Loucy (cell line): Measurements from ENCODE around the gene OR10A4.

Source experiments
- H2AFZ ChIP-seq: fragments of 200-600 bp; sonication (generic); 2 replicates; pipeline ENCODE4 v1.6.0; 2016; ENCODE audit warnings: antibody characterized with exemption, mild to moderate bottlenecking, low read length, moderate library complexity
- H3F3A ChIP-seq: fragments of 200-600 bp; 2 replicates; pipeline ENCODE4 v1.6.0; 2016; ENCODE audit warnings: antibody characterized with exemption, low read depth, mild to moderate bottlenecking
- H3K27me3 ChIP-seq: fragments of 200-600 bp; sonication (generic); 2 replicates; pipeline ENCODE4 v1.6.1; 2014; ENCODE audit warnings: low read length, mild to moderate bottlenecking; ENCODE audit not compliant: insufficient read depth, poor library complexity, severe bottlenecking
- H3K36me3 ChIP-seq: fragments of 200-600 bp; sonication (generic); 2 replicates; pipeline ENCODE4 v1.6.1; 2016; ENCODE audit warnings: low read length; ENCODE audit not compliant: insufficient read depth
- H3K4me1 ChIP-seq: fragments of 200-600 bp; sonication (generic); 2 replicates; pipeline ENCODE4 v1.5.1; 2014; ENCODE audit warnings: low read length, mild to moderate bottlenecking; ENCODE audit not compliant: insufficient read depth, poor library complexity, severe bottlenecking
- H3K4me2 ChIP-seq: fragments of 200-600 bp; sonication (generic); 2 replicates; pipeline ENCODE4 v1.6.0; 2014; ENCODE audit warnings: antibody characterized with exemption, low read length, low read depth, mild to moderate bottlenecking; ENCODE audit not compliant: poor library complexity, severe bottlenecking
- H3K4me3 ChIP-seq: fragments of 200-600 bp; sonication (generic); 2 replicates; pipeline ENCODE4 v1.5.1; 2014; ENCODE audit warnings: low read length, mild to moderate bottlenecking, mixed read lengths; ENCODE audit not compliant: poor library complexity, severe bottlenecking
- H3K79me2 ChIP-seq: fragments of 200-600 bp; sonication (generic); 2 replicates; pipeline ENCODE4 v1.6.1; 2014; ENCODE audit warnings: low read length; ENCODE audit not compliant: insufficient read depth
- H3K9ac ChIP-seq: fragments of 200-600 bp; sonication (generic); 2 replicates; pipeline ENCODE4 v1.6.0; 2014; ENCODE audit warnings: mild to moderate bottlenecking, low read depth, low read length, moderate library complexity; ENCODE audit not compliant: poor library complexity, severe bottlenecking
- H3K9me2 ChIP-seq: fragments of 200-600 bp; sonication (generic); replicated peaks from 2 replicates; pipeline ENCODE4 v1.6.1; 2016; ENCODE audit warnings: low read depth, low read length, mixed read lengths
- H3K9me3 ChIP-seq: fragments of 200-600 bp; sonication (generic); 2 replicates; pipeline ENCODE4 v1.6.1; 2014; ENCODE audit warnings: mild to moderate bottlenecking, antibody characterized with exemption, low read length, low read depth; ENCODE audit not compliant: insufficient read depth
- H4K20me1 ChIP-seq: fragments of 200-600 bp; sonication (generic); 2 replicates; pipeline ENCODE4 v1.6.0; 2014; ENCODE audit warnings: antibody characterized with exemption, low read length, mild to moderate bottlenecking; ENCODE audit not compliant: insufficient read depth, poor library complexity, severe bottlenecking
- CTCF ChIP-seq: fragments of 200-600 bp; sonication (generic); conservative IDR thresholded peaks from 2 replicates; pipeline ENCODE4 v1.5.1; 2014; ENCODE audit warnings: mild to moderate bottlenecking, antibody characterized with exemption, low read length
- EZH2phosphoT487 ChIP-seq: fragments of 200-600 bp; IDR thresholded peaks from 2 replicates; pipeline ENCODE4 v1.6.1; 2018; ENCODE audit warnings: antibody characterized with exemption, mild to moderate bottlenecking, moderate library complexity, borderline replicate concordance

The OR10A4 gene

GRCh38 chr11:6889835-6890234 is 13.4 kb downstream of the OR10A4 start:
- Histone ChIP-seq H3K4me3 (no peak overlapping the region), H3K4me2 (no peak overlapping the region), H3F3A (no peaks in the 10 kb centered on the region), H3K36me3 (no peaks in the 10 kb centered on the region), H3K9ac (no peak overlapping the region), H3K9me3 (no peaks in the 10 kb centered on the region), H2AFZ (no peak overlapping the region), H3K27me3 (no peaks in the 10 kb centered on the region), H3K4me1 (no peaks in the 10 kb centered on the region), H3K79me2 (no peaks in the 10 kb centered on the region), H3K9me2 (no peaks in the 10 kb centered on the region), H4K20me1 (no peaks in the 10 kb centered on the region)
- TF ChIP-seq EZH2phosphoT487 (no peak), CTCF (no peak)

GRCh38 chr11:6892400-6892799 is 16.0 kb downstream of the OR10A4 start, which contains the start of gene OR2D2:
Gene OR2D2, minus strand, starts transcription at chr11:6892500. Its CDS starts 0 bp downstream, at chr11:6892500.
- TF ChIP-seq CTCF: no peak
- no peak for TF ChIP-seq EZH2phosphoT487
- no peaks in the 10 kb centered on the region for H3K79me2 ChIP-seq
- no peak within 1 kb of the TSS for H3K9ac ChIP-seq
- H3K9me3 ChIP-seq: no peaks in the 10 kb centered on the region
- no peak within 1 kb of the TSS for H3K4me3 ChIP-seq
- no peaks in the 10 kb centered on the region for H3K36me3 ChIP-seq
- H2AFZ ChIP-seq: no peak within 1 kb of the TSS
- no peaks in the 10 kb centered on the region for H3F3A ChIP-seq
- no peaks in the 10 kb centered on the region for H3K9me2 ChIP-seq
- H3K4me1 ChIP-seq: no peaks in the 10 kb centered on the region
- no peaks in the 10 kb centered on the region for H4K20me1 ChIP-seq
- no peak within 1 kb of the TSS for H3K4me2 ChIP-seq
- no peaks in the 10 kb centered on the region for H3K27me3 ChIP-seq

- Histone ChIP-seq H3K9ac (no peak overlapping the region), H3K4me1 (no peaks in the 10 kb centered on the region), H3K4me2 (no peak overlapping the region), H4K20me1 (no peaks in the 10 kb centered on the region), H3K9me2 (no peaks in the 10 kb centered on the region), H3K9me3 (no peaks in the 10 kb centered on the region), H3K79me2 (no peaks in the 10 kb centered on the region), H2AFZ (no peak overlapping the region), H3K27me3 (no peaks in the 10 kb centered on the region), H3K4me3 (no peak overlapping the region), H3K36me3 (no peaks in the 10 kb centered on the region), H3F3A (no peaks in the 10 kb centered on the region)
- TF ChIP-seq CTCF (no peak), EZH2phosphoT487 (no peak)
Observed at GRCh38 chr11:6894097-6894496, 17.7 kb downstream of the OR10A4 start.
